Measurements from ENCODE around the gene ADSS1.
"Not testable (repeated sequence)": the region's sequence is repeated elsewhere in the genome, so short reads cannot be mapped to it uniquely, and the experiment has no call there.

ADSS1 gene

GRCh38 chr14:104717646-104718045 lies 6.4 kb upstream of the ADSS1 start:
- DNase-seq (ENCODE audit: low read depth) = no peak

- DNase-seq (ENCODE audit: low read depth) = no peak
Observed at GRCh38 chr14:104718147-104718546, 5.9 kb upstream of the ADSS1 start.

DNA sequence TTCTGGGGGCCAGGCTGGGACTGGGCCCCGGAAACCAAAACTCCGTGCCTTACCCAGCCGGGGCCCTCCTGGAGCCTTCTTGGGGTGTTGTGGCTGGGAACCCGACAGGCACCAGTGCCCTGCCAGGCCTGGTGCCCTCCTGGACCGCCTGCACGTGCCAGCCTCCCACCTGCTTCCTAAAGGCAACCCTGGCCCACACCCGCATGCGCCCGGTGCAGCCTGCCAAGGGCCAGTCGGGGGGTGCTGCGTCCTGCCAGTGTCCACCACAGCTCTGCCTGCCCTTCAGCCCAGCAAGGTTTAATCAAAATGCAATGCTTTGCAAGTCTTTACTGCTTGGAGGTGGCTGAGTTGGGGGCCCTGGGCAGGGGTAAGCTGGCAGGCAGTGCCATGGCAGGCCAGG lies 5.2 kb upstream of the ADSS1 start:
- DNase-seq (ENCODE audit: low read depth) = no peak

GRCh38 chr14:104719343-104719742 lies 4.7 kb upstream of the ADSS1 start:
- DNase-seq (ENCODE audit: low read depth) = no peak

- peak; percentile 61 for DNase-seq (ENCODE audit: low read depth)
Observed at GRCh38 chr14:104721505-104722431, 2.3 kb upstream of the ADSS1 start.

- no peak for DNase-seq (ENCODE audit: low read depth)
Observed at GRCh38 chr14:104722938-104723650, 935 bp upstream of the ADSS1 start.

GRCh38 chr14:104724407-104724980 lies 465 bp downstream of the ADSS1 start:
- DNase-seq (ENCODE audit: low read depth) = peak; percentile 31

- DNase-seq (ENCODE audit: low read depth) = peak; percentile 55
Observed at GRCh38 chr14:104724981-104725771, 1.1 kb downstream of the ADSS1 start.

DNA sequence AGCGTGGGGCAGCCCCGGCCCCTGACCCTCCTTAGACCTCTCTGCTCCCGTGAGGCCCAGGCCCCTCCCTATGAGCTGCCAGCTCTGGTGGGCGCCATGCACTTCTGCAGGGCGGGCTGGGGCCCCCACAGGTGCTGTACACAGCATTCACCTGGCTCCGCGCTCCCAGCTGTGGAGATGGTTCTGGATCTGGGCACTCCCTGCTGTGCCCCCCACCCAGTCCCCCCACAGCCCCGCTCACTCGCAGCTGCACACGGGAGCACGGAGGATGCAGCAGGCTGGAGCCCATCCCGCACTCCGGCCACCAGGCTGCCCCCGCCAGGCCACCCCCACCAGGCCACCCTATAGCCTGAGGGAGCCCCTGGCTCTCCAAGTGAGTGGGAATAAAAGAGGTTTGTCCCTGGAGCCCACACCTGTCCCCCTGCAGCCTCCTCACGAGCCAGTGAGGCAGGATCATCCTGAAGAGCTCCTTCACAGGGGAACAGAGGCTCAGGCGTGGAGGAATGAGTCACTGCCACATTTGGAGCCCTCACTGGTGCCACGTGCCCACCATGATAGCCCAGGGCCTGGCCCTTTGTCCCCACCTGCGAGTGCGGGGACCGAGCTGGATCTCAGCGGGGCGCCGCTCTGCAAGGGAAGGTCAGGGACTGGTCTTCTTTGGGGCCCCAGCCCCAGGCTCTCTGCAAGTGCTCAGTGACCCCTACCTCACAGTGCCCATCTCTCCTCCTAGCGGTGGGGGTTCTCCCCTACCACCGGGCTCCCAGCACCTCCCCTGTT lies 1.9 kb downstream of the ADSS1 start:
- peak; percentile 24 for DNase-seq (ENCODE audit: low read depth)

- peak; percentile 29 for DNase-seq (ENCODE audit: low read depth)
Observed at GRCh38 chr14:104726600-104727451, 2.8 kb downstream of the ADSS1 start.

GRCh38 chr14:104728631-104729030 lies 4.6 kb downstream of the ADSS1 start:
- DNase-seq (ENCODE audit: low read depth) = no peak

- not testable (repeated sequence) for DNase-seq (ENCODE audit: low read depth)
Observed at GRCh38 chr14:104729176-104729834, 5.3 kb downstream of the ADSS1 start.

GRCh38 chr14:104729835-104730181 lies 5.8 kb downstream of the ADSS1 start:
- DNase-seq (ENCODE audit: low read depth) = no peak

DNA sequence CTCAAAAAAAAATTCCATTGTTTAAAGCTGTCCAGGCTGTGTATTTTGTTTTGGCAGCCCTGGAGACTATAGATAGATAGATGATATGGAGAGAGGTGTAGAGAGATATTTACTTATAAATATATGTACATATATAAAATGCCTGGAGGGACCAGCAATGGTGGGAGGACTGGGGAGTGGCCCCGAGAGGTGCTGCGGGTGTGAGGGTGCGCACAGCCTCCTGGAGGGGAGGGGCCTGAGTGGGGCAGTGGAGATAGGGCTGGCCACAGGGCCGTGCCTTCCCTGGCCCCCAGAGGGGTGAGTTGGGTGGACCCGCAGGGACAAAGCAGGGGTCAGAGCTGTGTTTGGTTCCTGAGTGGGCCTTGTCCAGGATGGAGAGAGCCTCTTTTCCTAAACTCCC lies 6.5 kb downstream of the ADSS1 start:
- no peak for DNase-seq (ENCODE audit: low read depth)

- DNase-seq (ENCODE audit: low read depth) = no peak
Observed at GRCh38 chr14:104731320-104732294, 7.6 kb downstream of the ADSS1 start.

DNA sequence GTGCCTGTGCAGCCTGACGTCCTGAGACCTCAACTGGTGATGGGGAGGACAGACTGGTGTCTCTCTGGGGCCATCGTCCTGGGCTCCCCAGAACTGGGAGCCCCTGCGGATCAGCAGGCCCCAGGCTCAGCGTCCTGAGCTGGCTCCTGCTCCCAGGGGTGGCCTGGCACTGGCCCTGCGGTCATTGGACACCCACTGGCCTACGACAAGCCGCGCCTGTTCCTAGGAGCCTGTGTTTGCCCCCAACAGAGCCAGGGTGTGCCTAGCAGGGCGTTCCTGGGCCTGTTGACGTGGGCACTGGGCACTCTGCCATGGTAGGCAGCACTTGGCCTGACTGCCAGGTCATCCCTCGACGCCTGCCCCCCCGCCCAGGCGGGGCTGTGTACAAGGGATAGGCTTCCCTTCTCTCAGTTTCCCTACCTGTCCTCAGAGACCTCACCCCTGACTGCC lies 8.4 kb downstream of the ADSS1 start:
- no peak for DNase-seq (ENCODE audit: low read depth)

DNA sequence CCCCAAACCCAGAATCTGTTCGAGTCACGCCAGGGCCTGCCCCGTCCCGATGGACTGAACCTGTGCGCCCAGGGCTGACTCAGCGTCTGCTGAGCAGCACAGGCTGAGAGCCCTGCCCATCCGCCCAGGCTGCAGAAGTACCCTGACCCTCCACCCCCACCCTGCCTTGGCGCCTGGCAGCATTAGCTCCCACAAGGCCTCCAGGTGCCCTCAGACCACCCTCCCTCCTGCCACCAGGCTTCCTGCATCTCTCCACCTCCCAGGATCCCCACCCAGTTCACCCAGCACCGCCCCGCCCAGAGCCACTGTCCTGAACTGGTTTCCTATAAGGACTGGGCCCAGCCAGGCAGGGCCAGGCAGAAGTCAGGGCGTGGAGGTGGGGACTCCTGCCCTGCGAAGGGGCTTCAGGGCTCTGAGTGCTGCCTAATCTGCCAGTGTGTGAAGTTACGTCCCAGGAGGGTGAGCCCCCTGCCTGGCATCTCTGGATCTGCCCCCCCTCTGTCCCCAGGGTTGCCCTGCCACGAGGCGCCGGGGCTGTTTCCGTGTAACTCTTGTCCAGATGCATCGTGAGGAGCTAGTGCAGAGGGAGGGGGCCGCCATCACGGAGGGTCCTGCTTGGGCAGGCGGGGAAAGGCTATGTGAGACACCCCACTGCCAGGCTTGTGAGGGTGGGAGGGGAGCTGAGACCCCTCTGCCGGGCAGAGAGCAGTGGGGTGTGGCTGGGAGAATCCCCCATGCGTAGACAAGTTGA lies 9.1 kb downstream of the ADSS1 start:
- DNase-seq (ENCODE audit: low read depth) = no peak

All from EH (cell line).